ENCODE results near the gene SPOCD1.

Gene SPOCD1

DNA sequence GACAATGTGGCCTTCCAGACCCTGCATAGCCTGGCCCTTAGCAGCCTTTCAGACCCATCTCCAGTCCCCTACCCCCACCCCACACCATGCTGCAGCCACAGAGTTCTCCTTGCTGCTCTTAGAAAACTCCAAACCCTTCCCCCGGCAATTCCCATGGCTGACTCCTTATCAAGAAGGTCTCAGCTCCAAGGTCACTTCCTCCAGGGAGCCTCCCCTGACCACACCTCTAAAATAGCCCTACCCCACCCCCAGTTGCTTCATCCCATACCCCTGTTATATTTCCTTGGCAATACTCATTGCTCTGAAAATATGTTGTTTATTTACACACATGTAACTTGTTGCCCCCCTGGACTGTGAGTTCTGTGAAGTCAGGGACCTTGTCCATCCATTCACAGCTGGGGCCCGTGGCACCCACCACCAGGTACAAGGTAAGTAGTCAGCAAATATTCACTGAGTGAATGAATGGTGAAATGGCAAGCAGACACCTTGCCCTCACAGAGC is 47.4 kb downstream of the SPOCD1 start:
- H3K27me3 ChIP-seq, result peaks cover 100% of the 10 kb centered on the region
- TF ChIP-seq, protein P1, sequence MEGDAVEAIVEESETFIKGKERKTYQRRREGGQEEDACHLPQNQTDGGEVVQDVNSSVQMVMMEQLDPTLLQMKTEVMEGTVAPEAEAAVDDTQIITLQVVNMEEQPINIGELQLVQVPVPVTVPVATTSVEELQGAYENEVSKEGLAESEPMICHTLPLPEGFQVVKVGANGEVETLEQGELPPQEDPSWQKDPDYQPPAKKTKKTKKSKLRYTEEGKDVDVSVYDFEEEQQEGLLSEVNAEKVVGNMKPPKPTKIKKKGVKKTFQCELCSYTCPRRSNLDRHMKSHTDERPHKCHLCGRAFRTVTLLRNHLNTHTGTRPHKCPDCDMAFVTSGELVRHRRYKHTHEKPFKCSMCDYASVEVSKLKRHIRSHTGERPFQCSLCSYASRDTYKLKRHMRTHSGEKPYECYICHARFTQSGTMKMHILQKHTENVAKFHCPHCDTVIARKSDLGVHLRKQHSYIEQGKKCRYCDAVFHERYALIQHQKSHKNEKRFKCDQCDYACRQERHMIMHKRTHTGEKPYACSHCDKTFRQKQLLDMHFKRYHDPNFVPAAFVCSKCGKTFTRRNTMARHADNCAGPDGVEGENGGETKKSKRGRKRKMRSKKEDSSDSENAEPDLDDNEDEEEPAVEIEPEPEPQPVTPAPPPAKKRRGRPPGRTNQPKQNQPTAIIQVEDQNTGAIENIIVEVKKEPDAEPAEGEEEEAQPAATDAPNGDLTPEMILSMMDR (IDR thresholded peaks at IDR 0.05), result no peak
- H3K27ac ChIP-seq, result no peak overlapping the region

DNA sequence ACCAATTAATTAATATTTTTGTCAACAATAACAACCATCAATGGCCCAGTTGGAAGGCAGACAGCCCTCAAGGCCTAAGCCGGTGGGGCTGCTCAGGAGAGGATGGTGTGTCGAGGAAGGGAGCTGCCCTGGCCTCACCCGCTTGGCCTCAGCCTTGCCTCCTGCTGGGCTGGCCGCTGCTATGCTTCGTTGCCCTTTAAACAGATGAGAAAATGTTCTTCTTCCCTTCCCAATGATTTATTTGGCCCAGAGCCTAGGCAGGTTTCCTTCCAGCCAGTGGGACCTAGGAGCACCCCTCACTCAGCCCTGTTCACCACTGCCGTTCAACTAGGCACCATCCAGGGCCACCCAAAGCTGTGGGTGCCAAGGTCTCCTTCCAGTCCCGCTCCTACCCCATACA is 48.6 kb downstream of the SPOCD1 start:
- Histone ChIP-seq H3K4me3 (ENCODE audit: low read depth in 1 of 2, low read length in 1 of 2) (no peak overlapping the region), H3K36me3 (no peaks in the 10 kb centered on the region), H3K4me1 (ENCODE audit: control insufficient read depth in 1 of 2, insufficient read depth in 1 of 2, low read depth in 1 of 2, low read length in 1 of 2) (peaks cover 18 to 22% of the 10 kb centered on the region in 2 experiments), H3K27ac (no peak overlapping the region), H3K9me3 (no peaks in the 10 kb centered on the region), H3K27me3 (peaks cover 100% of the 10 kb centered on the region)
- TF ChIP-seq, protein P1 (IDR thresholded peaks at IDR 0.05), result no peak

More for the DNA sequence above, 47.4 kb downstream of the SPOCD1 start:
- no peaks in the 10 kb centered on the region for H3K9me3 ChIP-seq
- H3K36me3 ChIP-seq, result no peaks in the 10 kb centered on the region
- H3K4me3 ChIP-seq (ENCODE audit: low read depth in 1 of 2, low read length in 1 of 2), result no peak overlapping the region
- H3K4me1 ChIP-seq (ENCODE audit: control insufficient read depth in 1 of 2, insufficient read depth in 1 of 2, low read depth in 1 of 2, low read length in 1 of 2), result peaks cover 12 to 19% of the 10 kb centered on the region in 2 experiments

DNA sequence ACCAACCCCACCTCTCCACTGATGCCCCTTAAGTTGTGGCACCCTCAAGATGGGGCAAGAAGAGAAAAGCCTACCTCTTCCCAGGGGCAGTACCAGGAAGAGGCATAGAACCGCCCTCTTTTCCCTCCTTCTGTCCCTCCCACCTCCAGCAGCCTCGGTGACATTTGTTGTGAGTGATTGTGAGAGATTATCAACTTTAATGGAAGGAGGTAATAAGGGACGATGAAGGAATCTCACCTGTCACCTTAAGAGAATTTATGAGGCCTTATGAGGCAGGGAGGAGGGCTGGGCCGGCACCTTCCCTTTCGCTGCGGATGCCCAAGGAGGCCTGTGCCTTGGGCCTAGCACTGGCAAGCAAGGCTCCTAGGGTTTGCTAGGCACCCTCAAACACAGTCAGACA is 50.3 kb downstream of the SPOCD1 start:
- TF ChIP-seq, protein P1 (IDR thresholded peaks at IDR 0.05), result no peak
- H3K4me1 ChIP-seq (ENCODE audit: control insufficient read depth in 1 of 2, insufficient read depth in 1 of 2, low read depth in 1 of 2, low read length in 1 of 2), result peaks cover 17 to 25% of the 10 kb centered on the region in 2 experiments

DNA sequence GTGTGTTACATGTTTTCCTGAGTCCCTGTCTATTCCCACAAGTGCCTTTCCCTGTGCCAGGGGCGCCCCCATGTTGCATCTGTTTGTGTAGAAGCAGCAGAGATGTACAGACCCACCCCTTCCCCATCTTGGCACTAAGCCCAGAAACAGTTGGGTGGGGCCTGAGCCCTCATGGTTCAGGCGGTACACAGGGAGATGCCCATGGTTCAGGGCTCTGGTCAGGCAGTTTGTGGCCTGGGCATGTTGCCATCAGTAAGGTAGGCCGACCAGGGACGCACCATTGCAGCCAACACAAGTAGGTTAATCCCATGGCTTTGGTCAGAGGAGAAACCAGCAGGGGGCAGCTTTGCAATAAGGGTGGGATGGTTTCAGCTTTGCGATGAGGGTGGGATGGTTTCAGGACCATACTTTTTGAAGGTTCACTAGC is 50.8 kb downstream of the SPOCD1 start:
- TF ChIP-seq, protein P1 (IDR thresholded peaks at IDR 0.05), result no peak
- Histone ChIP-seq H3K27me3 (peaks cover 100% of the 10 kb centered on the region), H3K27ac (no peak overlapping the region), H3K9me3 (no peaks in the 10 kb centered on the region), H3K4me1 (ENCODE audit: control insufficient read depth in 1 of 2, insufficient read depth in 1 of 2, low read depth in 1 of 2, low read length in 1 of 2) (peaks cover 17 to 25% of the 10 kb centered on the region in 2 experiments), H3K36me3 (no peaks in the 10 kb centered on the region), H3K4me3 (ENCODE audit: low read depth in 1 of 2, low read length in 1 of 2) (no peak overlapping the region)

More for the DNA sequence above, 50.3 kb downstream of the SPOCD1 start:
- no peaks in the 10 kb centered on the region for H3K9me3 ChIP-seq
- H3K27ac ChIP-seq, result no peak overlapping the region
- no peaks in the 10 kb centered on the region for H3K36me3 ChIP-seq
- peaks cover 100% of the 10 kb centered on the region for H3K27me3 ChIP-seq
- no peak overlapping the region for H3K4me3 ChIP-seq (ENCODE audit: low read depth in 1 of 2, low read length in 1 of 2)

DNA sequence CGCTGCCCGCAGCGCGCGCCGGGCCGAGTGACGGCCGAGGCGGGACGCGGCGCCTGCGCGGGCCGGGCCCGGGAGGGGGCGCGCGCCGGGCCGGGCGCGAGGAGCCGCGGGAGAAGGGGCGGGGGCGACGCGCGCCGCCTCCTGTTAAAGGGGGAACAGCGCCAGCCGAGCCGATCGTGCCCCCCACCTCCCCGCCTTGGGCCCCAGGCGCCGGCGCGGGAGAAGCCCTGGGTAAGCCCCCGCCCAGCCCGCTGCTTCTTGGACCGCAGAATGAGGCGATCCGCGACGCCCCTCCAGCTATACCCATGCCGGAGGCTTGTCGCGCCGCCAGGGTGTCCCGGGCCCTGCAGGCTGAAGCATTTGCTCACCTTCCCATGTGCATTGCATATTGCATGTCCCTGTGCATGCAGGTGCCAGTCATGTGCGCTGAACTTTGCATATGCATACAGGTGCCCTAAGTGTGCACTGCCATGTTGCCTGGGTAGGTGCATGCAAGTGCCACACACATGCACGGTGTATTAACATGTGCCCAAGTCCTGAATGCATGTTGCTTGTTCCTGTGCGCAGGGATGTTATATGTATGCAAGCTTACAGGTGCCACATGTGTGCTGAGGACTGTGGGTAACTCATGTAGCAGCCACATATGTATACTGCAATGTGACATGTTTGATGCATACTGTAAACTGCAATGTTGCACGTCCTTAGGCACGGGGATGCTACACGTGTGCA is 51.3 kb downstream of the SPOCD1 start, which contains the start of gene ADGRB2:
Gene ADGRB2 (minus strand): TSS at position 29 of the 729 bp plus-strand sequence. CDS start 7,119 bp downstream, outside the sequence.
- H3K9me3 ChIP-seq, result no peaks in the 10 kb centered on the region
- TF ChIP-seq, protein P1 (IDR thresholded peaks at IDR 0.05), result no peak
- no peak within 1 kb of the TSS for H3K27ac ChIP-seq
- peaks cover 17 to 25% of the 10 kb centered on the region in 2 experiments for H3K4me1 ChIP-seq (ENCODE audit: control insufficient read depth in 1 of 2, insufficient read depth in 1 of 2, low read depth in 1 of 2, low read length in 1 of 2)
- peaks cover 100% of the 10 kb centered on the region for H3K27me3 ChIP-seq
- peak within 1 kb of the TSS in 1 of 2 experiments; percentile 40 for H3K4me3 ChIP-seq (ENCODE audit: low read depth in 1 of 2, low read length in 1 of 2)
- H3K36me3 ChIP-seq, result no peaks in the 10 kb centered on the region

Data from neutrophil (primary cell).